A204.1 (cell line): Measurements from ENCODE around the gene TIMM23B.
"Not testable (repeated sequence)": the region's sequence is repeated elsewhere in the genome, so short reads cannot be mapped to it uniquely, and the experiment has no call there.

Experiments
- FAIRE-seq: peaks from 2 replicates; lab custom pipeline; 2012; peaks lifted over from hg19 to GRCh38; lab: Jason Lieb, UNC

The TIMM23B gene

GRCh38 chr10:49977756-49978155 lies 35.9 kb downstream of the TIMM23B start:
- not testable (repeated sequence) for FAIRE-seq

- not testable (repeated sequence) for FAIRE-seq
Observed at GRCh38 chr10:49987207-49987606, 45.4 kb downstream of the TIMM23B start.

GRCh38 chr10:49988376-49988775 lies 46.5 kb downstream of the TIMM23B start, which contains the start of gene AGAP6:
TSS of gene AGAP6 (plus strand) at chr10:49988406. CDS start at chr10:49988716, 310 bp downstream.
- not testable (repeated sequence) for FAIRE-seq

GRCh38 chr10:49995321-49995720 lies 53.5 kb downstream of the TIMM23B start:
- not testable (repeated sequence) for FAIRE-seq

- FAIRE-seq = not testable (repeated sequence)
Observed at GRCh38 chr10:50014024-50014423, 72.2 kb downstream of the TIMM23B start.

GRCh38 chr10:50015596-50016220 lies 73.9 kb downstream of the TIMM23B start:
- not testable (repeated sequence) for FAIRE-seq

GRCh38 chr10:50016926-50017325 lies 75.1 kb downstream of the TIMM23B start:
- FAIRE-seq = not testable (repeated sequence)

GRCh38 chr10:50017646-50018045 lies 75.8 kb downstream of the TIMM23B start:
- not testable (repeated sequence) for FAIRE-seq

- FAIRE-seq = not testable (repeated sequence)
Observed at GRCh38 chr10:50019279-50019678, 77.4 kb downstream of the TIMM23B start.

- FAIRE-seq = not testable (repeated sequence)
Observed at GRCh38 chr10:50020451-50021024, 78.7 kb downstream of the TIMM23B start.

GRCh38 chr10:50021646-50022045 lies 79.8 kb downstream of the TIMM23B start:
- FAIRE-seq = no peak
